RCC 7860 (cell line): ENCODE measurements around the gene NR6A1.
"Not testable (repeated sequence)": the region's sequence is repeated elsewhere in the genome, so short reads cannot be mapped to it uniquely, and the experiment has no call there.

Experiments
- DNase-seq: peaks from one replicate; pipeline ENCODE4 v3.0.0-alpha.2; 2015; ENCODE audit warnings: low spot score
- FAIRE-seq: peaks from 2 replicates; lab custom pipeline; 2012; peaks lifted over from hg19 to GRCh38; lab: Jason Lieb, UNC

NR6A1 gene

GRCh38 chr9:124778575-124779367 is 7.7 kb upstream of the NR6A1 start:
- DNase-seq (no peak), FAIRE-seq (no peak)

GRCh38 chr9:124776954-124777648 is 6.0 kb upstream of the NR6A1 start, which contains the start of gene OLFML2A:
TSS of gene OLFML2A (plus strand) at chr9:124777133. CDS start at chr9:124777271, 138 bp downstream.
- DNase-seq (no peak), FAIRE-seq (no peak)

GRCh38 chr9:124776618-124776953 is 5.5 kb upstream of the NR6A1 start:
- FAIRE-seq (no peak), DNase-seq (no peak)

GRCh38 chr9:124774129-124774978 is 3.2 kb upstream of the NR6A1 start:
- FAIRE-seq (peak; percentile 20), DNase-seq (peak; percentile 63)

- FAIRE-seq (no peak), DNase-seq (no peak)
Measured at GRCh38 chr9:124773473-124774128, 2.5 kb upstream of the NR6A1 start.

- DNase-seq, FAIRE-seq: not testable (repeated sequence)
Measured at GRCh38 chr9:124772877-124773276, 1.8 kb upstream of the NR6A1 start.

GRCh38 chr9:124771867-124772679 is 962 bp upstream of the NR6A1 start:
- DNase-seq, result peak; percentile 52
- no peak for FAIRE-seq

GRCh38 chr9:124770359-124771020 is 621 bp downstream of the NR6A1 start:
- FAIRE-seq (no peak), DNase-seq (no peak)

- FAIRE-seq, result no peak
- DNase-seq, result no peak
Measured at GRCh38 chr9:124769549-124770358, 1.4 kb downstream of the NR6A1 start.

- DNase-seq, result no peak
- FAIRE-seq, result no peak
Measured at GRCh38 chr9:124768750-124769548, 2.2 kb downstream of the NR6A1 start.

- DNase-seq (no peak), FAIRE-seq (peak; percentile 16)
Measured at GRCh38 chr9:124768334-124768733, 2.8 kb downstream of the NR6A1 start.

- no peak for DNase-seq
- FAIRE-seq, result no peak
Measured at GRCh38 chr9:124767821-124768220, 3.3 kb downstream of the NR6A1 start.

- no peak for DNase-seq
- FAIRE-seq, result peak; percentile 55
Measured at GRCh38 chr9:124766815-124767554, 4.1 kb downstream of the NR6A1 start.

- DNase-seq, result no peak
- FAIRE-seq, result no peak
Measured at GRCh38 chr9:124766326-124766725, 4.8 kb downstream of the NR6A1 start.

GRCh38 chr9:124765439-124765835 is 5.7 kb downstream of the NR6A1 start:
- no peak for DNase-seq
- FAIRE-seq, result no peak

- FAIRE-seq (no peak), DNase-seq (no peak)
Measured at GRCh38 chr9:124764774-124765438, 6.2 kb downstream of the NR6A1 start.

- DNase-seq, result no peak
- no peak for FAIRE-seq
Measured at GRCh38 chr9:124762633-124763032, 8.5 kb downstream of the NR6A1 start.
